ENCODE measurements around the gene CTDP1.
"Not testable (repeated sequence)": the region's sequence is repeated elsewhere in the genome, so short reads cannot be mapped to it uniquely, and the experiment has no call there.

The CTDP1 gene

DNA sequence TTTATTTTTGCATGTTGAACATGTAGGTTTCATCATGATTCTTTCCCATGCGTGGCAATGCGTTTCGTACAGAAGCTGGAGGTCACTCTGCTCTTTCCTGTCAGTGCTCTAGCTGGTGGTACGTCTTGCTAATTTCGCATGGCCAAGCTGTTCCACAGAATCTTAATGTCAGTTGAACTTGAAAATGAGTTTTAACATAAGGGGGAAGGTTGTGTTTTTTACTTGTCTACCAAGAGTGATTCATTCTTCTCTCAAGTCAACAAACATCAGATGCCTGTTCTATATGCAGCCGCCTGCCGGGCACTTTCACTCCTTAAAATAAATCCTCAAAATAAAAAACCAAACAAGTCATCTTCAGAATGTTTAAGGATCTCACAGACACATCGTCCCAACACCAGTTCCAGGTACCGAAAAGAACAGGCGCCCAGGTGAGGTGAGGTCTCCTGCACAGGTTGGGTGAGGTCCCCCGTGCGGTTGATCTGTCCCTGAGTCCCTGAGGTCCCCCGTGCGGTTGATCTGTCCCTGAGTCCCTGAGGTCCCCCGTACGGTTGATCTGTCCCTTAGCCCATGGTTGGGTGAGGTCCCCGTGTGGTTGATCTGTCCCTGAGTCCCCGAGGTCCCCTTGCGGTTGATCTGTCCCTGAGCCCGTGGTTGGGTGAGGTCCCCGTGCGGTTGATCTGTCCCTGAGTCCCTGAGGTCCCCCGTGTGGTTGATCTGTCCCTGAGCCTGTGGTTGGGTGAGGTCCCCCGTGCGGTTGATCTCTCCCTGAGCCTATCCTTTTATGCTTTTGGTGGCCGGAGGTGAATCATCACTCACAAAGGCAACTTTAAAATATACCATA, 61.1 kb downstream of the CTDP1 start:
- DNase-seq (ENCODE audit: low read depth in 3 of 3), result no peak

DNA sequence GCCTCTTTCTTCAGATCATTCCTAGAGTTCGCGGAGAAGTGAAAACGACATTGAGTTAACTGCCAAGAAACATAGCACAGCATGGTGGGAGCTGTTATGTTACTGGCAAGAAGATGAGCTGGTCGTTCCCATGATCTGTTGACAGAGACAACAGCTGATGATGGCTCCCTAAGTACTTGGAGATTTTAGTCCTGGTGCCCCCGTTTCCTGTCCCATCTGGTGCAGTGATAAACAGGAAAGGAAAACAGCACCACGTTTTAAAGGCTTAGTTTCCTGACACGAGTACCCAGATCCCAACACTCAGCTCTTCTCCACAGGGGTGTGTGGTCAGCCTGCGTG, 61.7 kb downstream of the CTDP1 start:
- DNase-seq (ENCODE audit: low read depth in 3 of 3), result no peak

DNA sequence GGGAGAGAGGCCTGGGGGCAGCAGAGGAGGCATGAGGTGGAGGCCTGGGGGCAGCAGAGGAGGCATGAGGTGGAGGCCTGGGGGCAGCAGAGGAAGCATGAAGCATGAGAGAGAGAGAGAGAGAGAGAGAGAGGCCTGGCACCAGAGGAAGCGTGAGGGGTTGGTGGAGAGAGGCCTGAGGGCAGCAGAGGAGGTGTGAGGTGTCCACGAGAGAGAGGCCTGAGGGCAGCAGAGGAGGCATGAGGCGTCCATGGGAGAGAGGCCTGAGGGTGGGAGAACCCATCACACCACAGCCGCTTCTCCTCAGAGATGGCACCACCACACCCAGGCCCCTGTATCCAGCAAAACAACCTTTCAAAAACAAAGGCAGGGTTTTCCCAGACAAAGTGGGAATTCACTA, 62.5 kb downstream of the CTDP1 start:
- no peak for DNase-seq (ENCODE audit: low read depth in 3 of 3)

DNA sequence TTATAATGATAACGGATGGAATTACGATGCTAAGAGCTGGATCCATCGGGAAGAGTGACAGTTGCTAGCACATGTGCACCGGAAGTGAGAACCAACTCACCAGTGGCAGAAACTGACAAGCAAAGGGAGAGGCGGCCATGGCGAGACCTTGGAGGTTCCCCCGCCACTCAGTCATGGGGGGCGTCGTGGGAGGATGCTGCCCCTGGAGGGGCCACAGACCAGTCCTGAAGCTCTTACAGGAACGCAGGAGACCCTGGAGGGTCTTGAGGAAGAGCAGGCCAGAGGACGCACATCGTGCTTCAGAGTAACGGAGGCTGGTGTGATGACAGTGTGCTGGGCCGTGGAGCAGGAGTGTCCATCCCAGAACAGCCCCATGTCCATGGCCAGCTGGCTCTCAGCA, 65.0 kb downstream of the CTDP1 start:
- no peak for DNase-seq (ENCODE audit: low read depth in 3 of 3)

DNA sequence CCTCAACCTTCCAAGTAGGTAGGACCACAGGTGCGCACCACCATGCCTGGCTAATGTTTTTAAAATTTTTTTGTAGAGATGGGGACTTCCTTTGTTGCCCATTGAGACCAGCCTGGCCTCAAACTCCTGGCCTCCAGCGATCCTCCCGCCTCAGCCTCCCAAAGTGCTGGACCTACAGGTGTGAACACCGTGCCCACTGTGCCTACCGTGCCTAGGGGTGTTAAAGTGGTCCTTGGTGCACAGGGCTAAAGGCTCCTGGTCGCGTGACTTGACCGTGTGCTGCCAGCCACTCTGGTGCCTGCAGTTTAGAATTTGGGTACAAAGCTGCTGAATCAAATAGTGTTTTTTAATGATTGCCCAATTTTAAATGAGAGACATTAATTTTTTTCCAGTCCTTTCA, 67.1 kb downstream of the CTDP1 start:
- DNase-seq (ENCODE audit: low read depth in 3 of 3), result no peak

DNA sequence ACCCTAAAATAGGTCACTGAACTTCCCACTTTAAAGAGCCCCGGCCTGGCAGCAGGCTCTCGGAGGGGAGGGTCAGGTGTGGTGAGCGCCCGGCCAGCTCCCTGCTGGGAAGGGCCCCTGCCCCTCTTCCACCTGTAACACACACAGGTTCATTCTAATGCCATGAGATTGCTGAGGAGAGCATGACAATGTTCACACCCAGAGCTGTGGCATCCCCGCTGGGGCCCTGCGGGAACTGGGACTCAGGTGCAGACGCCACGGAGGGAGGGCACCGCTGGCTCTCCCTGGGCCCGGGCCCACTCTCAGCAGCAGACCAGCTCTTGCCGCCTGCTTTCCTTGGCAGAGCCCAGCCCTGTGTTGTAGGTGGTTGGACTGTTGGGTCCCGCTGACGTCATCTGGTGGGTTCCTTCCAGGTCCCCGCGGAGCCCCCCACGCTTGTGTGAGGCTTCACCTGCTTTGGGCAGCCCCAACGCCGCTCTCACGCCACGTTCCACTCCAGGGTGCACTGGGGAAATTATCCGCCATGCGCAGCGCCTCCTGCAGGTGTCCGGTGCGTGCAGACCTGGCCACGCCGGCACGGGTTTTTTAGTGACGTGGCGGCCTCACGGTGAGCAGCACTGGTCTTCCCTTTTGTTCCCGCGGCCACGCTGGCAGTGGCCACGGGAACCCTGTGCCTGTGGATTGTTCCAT, 67.7 kb downstream of the CTDP1 start:
- DNase-seq (ENCODE audit: low read depth in 3 of 3), result no peak

DNA sequence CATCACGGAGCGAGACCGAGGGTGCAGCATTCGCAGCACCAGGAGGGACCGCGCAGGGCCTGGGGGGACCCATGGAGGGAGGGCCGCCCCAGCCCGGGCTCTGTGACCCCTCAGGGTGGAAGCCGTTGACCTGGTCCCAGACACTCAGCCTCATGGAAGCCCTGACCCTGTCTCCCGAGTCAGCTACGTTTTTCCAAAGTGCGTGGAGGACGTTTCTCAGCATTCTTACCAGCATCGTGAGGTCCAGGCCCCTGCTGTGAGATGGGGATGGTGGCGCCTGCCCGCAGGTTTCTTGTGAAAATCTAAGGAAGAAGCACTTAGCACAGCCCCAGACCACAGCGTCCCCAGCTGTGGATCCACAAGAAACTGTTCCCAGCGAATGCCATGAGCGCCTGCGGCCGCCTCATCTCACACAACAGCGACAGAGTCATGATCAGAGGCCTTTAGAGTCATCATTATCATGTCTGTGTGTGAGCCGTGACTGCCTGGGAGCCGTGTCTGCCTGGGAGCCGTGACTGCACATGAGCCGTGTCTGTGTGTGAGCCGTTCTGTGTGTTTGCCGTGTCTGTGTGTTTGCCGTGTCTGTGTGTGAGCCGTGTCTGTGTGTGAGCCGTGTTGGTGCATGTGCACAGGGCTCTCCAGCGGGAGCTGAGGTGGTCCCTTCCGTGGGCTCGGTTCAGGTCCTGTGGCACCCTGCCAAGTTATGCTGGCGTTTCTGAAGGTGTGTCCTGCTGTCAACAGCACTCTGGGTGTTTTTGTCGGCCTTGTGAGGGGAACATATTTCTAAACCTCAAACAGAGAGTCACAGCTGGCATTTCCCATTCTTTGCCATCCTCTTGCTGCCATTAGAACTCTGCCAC, 68.9 kb downstream of the CTDP1 start:
- no peak for DNase-seq (ENCODE audit: low read depth in 3 of 3)

DNA sequence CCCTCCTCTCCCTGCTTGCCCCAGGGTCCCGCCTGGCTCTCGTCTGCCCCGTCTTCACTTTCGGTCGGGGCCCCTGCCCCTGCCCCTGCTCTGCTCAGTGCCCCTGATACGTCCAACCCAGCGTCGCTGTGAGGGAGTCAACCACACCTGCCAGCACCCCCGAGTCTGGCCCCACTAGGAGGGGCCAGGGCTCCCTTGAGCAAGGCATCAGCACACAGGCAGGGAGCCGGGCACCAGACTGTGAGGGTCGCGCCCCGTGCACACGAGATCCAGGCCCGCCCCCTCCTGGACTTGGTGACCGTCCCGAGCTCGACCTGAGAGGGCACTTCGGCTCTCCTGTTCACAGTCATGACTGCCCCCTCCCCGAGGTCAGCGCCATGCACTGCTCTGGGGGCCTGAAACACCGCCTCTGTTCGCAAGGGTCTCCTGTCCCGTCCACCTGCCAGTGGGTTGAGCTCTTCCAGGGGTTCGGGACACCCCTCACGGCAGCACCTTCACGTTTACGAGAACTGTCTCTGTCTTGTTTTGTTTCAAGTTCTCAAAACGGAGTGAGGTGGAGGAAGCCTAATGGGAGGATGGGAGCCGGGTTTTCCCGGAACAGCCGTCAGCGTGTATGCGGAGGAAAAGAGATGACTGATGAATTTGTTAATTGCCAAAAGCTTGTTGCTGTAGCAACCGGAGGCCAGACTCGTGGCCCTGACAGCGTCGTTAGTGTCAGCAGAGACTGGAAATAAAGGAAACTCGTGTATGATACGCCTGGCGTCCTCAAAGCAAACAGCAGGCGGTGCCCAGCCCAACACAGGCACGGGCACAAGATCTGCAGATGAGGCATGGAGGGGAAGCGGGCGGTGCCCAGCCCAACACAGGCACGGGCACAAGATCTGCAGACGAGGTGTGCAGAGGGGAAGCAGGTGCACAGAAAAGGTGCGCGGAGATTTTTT, 69.9 kb downstream of the CTDP1 start:
- DNase-seq (ENCODE audit: low read depth in 3 of 3), result no peak

DNA sequence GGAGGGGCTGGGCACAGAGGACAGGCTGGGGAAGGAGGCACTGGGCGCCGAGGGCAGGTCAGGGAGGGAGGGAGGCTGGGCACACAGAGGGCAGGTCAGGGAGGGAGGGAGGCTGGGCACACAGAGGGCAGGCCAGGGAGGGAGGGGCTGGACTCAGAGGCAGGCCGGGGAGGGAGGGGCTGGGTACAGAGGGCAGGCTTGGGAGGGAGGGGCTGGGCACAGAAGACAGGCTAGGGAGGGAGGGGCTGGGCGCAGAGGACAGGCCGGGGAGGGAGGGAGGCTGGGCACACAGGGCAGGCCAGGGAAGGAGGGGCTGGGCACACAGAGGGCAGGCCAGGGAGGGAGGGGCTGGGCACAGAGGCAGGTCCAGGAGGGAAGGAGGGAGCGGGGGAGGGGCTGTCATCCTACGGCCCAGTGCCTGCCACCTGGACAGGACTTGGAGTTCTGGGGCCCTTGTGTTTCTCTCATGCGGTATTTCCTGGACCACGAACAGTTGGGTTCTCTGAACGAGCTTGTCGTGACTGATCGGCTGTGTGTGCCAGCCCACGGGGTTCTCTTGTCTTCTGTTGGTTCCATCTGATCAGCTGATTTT, 71.5 kb downstream of the CTDP1 start:
- no peak for DNase-seq (ENCODE audit: low read depth in 3 of 3)

DNA sequence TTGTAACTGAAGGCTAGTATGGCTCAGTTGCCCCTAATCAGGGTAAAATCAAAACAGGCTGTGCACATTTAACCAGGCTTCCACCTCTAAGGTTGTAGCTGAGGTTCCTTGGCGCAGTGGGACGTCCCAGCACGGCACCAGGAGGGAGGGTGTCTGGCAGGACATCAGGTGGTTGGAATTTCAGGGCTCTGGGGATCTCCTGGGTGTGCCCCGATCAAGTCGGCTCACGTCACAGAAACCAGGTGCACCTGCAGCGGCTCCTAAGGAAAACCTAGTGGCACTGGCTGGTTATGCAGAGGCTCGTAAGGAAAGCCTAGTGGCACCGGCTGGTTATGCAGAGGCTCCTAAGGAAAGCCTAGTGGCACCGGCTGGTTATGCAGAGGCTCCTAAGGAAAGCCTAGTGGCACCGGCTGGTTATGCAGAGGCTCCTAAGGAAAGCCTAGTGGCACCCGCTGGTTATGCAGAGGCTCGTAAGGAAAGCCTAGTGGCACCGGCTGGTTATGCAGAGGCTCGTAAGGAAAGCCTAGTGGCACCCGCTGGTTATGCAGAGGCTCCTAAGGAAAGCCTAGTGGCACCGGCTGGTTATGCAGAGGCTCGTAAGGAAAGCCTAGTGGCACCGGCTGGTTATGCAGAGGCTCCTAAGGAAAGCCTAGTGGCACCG, 72.4 kb downstream of the CTDP1 start:
- not testable (repeated sequence) for DNase-seq (ENCODE audit: low read depth in 3 of 3)

DNA sequence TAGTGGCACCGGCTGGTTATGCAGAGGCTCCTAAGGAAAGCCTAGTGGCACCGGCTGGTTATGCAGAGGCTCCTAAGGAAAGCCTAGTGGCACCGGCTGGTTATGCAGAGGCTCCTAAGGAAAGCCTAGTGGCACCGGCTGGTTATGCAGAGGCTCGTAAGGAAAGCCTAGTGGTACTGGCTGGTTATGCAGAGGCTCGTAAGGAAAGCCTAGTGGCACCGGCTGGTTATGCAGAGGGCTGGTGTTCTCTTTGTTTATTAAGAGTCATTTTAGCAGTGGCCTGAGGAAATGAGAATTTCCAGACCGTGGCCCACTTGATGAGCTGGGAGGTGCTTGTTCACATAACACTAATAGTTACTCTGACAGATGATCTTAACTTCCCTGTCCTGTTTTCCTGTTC, 73.3 kb downstream of the CTDP1 start:
- not testable (repeated sequence) for DNase-seq (ENCODE audit: low read depth in 3 of 3)

DNA sequence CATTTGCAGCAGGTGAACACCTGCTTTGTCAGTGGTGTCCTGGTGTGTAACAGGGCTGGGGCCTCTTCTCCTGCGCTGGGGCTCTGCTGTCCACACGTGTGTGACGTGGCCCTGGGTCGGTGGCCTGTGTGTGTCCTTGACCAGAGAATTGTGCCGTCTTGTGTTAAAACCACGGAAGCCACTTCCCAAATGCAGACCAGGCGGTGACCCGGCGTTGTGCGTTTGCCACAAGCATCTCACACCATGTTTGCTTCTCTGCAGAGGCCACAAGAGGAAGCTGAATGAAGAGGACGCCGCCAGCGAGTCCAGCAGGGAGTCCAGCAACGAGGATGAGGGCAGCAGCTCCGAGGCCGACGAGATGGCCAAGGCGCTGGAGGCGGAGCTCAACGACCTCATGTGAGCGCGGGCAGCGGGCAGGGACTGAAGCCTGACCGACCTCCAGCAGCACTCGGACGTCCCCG, 73.8 kb downstream of the CTDP1 start:
- DNase-seq (ENCODE audit: low read depth in 3 of 3), result no peak

DNA sequence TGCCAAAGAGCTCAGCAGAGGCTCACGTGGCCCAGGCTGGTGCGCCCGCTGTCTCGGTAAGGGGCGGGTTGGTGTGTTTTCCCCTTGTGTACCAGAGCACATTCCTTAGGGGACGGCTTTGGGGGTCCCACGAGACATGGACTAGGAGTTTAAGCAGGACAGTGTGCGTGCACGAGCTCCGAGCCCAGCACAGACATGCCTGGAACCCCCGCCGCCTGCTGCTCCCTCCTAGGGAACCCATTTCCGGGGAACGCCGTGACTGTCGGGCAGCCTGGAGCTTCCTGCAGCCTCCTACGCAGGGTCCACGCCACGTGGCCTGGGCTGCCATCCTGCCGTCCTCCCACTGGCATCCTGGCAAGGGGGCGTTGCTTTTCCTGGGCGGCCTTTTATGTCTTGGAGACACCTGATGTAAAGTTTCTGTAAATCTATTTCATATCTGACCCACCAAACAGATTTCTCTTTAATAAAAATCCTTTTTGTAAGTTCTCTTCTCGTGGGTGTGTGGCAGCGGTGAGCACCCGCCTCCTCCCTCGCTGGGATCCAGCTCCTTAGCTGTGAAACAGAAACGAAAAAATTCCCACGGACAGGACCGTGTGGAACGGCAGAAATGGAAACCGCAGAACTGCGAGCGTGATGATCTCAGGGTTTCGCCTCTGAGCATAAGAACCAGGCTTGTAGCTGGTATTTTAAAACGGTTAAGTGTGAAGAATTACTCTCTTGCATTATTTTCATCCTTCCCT, 74.6 kb downstream of the CTDP1 start:
- DNase-seq (ENCODE audit: low read depth in 3 of 3), result no peak

DNA sequence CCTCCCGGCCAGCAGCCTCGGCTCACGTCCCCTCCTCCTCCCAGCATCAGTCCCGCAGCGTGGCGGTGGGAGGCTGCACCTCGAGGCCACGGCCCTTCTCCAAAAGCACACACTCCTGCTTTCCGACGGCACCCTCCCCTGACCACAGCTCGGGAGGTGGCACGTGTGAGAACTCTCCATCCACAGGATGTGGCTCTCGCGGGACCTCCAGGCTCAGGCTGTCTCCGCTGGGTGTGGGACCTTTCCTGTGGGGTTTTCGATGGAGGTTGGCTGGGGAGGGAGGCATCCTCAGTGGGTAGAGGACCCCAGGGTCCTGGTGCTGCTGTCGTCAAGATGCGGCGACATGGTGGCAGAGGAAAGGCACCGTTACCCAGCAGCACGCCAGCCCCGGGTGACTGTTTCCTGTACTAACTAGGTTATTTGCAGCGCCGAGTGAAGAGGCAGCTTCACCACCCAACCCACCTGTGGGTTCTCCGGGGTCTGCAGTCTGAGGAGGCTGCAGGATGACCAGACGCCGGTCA, 75.3 kb downstream of the CTDP1 start:
- DNase-seq (ENCODE audit: low read depth in 3 of 3), result no peak

DNA sequence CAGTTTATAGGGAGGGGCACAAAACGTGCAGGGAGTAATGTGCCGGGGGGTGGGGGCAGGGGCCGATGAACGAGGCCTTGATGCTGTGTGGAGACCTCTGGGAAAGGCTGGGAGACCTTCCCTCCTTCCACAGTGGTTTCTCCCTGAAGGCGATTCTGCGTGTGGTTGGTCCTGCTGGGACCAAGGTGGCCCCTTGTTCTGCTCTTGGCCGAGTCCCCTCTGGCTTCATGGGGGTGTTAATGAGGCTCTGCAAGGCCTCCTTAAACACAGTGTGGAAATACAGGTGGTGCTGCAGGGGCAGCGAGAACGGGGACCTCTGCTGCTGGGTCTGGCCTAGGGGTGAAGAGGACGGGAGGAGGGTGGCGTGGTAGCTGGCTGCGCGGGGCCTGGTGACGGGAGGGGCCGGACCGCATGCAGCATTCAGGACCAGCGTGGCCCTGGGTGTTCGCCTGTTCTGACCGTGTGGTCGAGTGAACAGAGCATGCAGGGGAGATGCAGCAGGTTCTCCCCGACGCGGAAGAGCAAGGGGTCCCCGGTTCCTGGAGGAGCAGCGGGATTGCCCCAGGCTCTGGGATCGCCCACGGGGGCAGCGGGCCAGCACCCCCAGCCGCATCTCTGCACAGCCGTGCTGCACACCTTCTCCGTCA, 76.0 kb downstream of the CTDP1 start:
- DNase-seq (ENCODE audit: low read depth in 3 of 3), result no peak

DNA sequence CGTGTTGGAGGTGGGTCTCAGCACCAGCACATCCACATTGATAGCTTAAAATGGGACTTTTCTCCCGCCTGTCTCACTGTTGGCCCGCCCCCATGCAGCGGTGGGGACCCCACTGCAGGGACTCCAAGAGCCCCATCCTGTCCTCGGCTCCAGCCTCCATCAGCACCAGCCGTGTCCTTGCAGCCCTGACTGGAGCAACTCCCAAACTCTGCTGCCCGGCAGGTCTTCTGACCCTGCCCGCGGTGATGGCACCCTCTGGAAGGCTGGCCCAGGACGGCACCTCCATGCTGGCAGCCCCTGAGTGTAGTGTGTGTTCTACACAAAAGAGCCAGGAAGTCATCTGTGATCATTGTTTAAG, 76.5 kb downstream of the CTDP1 start:
- DNase-seq (ENCODE audit: low read depth in 3 of 3), result no peak

DNA sequence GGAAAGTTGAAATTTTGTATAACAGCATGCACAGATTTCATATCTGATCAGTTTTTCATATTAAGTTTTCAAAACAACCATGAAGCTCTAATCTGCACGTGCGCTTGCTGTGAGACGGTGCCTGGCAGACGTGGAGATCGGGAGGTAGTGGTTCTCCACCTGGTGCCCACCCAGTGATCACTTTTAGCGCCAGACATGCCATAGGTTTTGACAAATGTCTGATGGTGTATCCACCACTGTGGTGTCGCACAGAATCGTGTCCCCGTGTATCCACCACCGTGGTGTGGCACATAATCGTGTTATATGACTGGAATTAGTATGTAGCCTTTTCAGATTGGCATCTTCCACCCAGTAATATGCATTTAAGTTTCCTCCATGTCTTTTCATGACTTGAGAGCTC, 77.2 kb downstream of the CTDP1 start:
- no peak for DNase-seq (ENCODE audit: low read depth in 3 of 3)

DNA sequence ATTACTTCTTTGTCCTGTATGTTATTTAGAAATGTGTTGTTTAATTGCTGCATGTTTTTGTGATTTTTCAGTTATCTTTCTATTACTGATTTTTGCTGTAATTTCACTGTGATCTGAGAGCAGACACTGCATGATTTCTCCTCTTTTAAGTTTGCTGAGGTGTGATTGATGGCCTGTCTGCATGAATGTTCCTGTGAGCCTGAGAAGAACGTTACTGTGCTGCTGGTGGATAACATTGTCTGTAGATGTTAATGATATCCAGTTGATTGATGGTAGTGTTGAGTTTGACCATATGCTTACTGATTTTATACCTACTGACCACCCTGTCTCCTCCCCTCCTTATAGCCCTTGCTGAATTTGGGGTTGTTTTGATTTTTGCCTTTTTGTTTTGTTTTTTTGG, 80.7 kb downstream of the CTDP1 start:
- no peak for DNase-seq (ENCODE audit: low read depth in 3 of 3)

DNA sequence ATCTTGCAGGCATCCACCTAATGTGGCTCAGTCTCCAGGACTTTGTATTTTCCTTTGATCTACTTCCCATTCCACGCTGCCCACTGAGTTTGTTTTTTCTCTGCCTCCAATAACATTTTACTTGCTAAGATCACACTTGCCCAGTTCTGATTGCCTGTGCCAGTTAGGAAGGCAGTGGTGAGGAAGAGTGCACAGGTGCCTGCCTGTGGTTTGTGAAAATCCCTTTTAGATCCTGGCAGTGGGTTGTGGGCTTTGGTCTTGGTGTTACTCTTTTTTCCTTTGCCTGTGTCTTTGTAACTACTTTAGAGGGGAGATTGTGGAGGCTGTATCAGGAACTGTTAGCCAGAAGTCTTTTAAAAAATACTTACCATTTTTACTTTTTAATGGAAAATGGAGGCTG, 81.3 kb downstream of the CTDP1 start:
- no peak for DNase-seq (ENCODE audit: low read depth in 3 of 3)
